Heart left ventricle (tissue), 16 donors: ENCODE results near the gene GDF10. TPM values are rescaled to one million over a fixed set of nuclear protein-coding genes. Genes with fewer than 3 reads are reported as not detected.

ENCODE experiments used
- ATAC-seq, 4 donors: fragments of 200-7000 bp; cut with Tn5 transposase; one replicate each; pipeline ENCODE4 v1.9.1; 2020 to 2022; ENCODE audit warnings: moderate library complexity in 4 of 4, mild to moderate bottlenecking in 3 of 4, moderate number of reproducible peaks in 1 of 4
- DNase-seq, 5 donors: peaks; one replicate each; pipeline ENCODE4 v3.0.0-alpha.2; 2020
- H3K27ac ChIP-seq, 12 donors: fragments of 200-600 bp; sonication (generic) in 4 of 12; one replicate each; pipeline versions ENCODE4 v1.5.0 to v1.8.0; 2016 to 2022; ENCODE audit warnings: mild to moderate bottlenecking in 2 of 12
- H3K27me3 ChIP-seq, 9 donors: fragments of 200-600 bp; sonication (generic) in 2 of 9; one replicate each; pipeline versions ENCODE4 v1.5.1 to v1.8.0; 2016 to 2022; ENCODE audit warnings: mild to moderate bottlenecking in 3 of 9
- H3K36me3 ChIP-seq, 9 donors: fragments of 200-600 bp; sonication (generic) in 2 of 9; one replicate each; pipeline versions ENCODE4 v1.5.0 to v1.8.0; 2018 to 2022; ENCODE audit warnings: mild to moderate bottlenecking in 2 of 9
- H3K4me1 ChIP-seq, 12 donors: fragments of 200-600 bp; sonication (generic) in 4 of 12; one replicate each; pipeline versions ENCODE4 v1.5.0 to v1.8.0; 2016 to 2022; ENCODE audit warnings: mild to moderate bottlenecking in 3 of 12
- H3K4me3 ChIP-seq, 12 donors: fragments of 200-600 bp; sonication (generic) in 4 of 12; one replicate each; pipeline versions ENCODE4 v1.5.0 to v1.8.0; 2017 to 2022; ENCODE audit warnings: mild to moderate bottlenecking in 9 of 12, moderate library complexity in 4 of 12
- H3K9me3 ChIP-seq, 12 donors: fragments of 200-600 bp; sonication (generic) in 4 of 12; one replicate each; pipeline versions ENCODE4 v1.5.0 to v1.8.0; 2016 to 2022; ENCODE audit warnings: mild to moderate bottlenecking in 1 of 12
- CTCF ChIP-seq, 12 donors: fragments of 200-600 bp; sonication (generic) in 4 of 12; IDR thresholded peaks; one replicate each; pipeline versions ENCODE4 v1.5.0 to v1.8.0; 2018 to 2022; ENCODE audit warnings: antibody characterized with exemption in 12 of 12, mild to moderate bottlenecking in 5 of 12
- POLR2A ChIP-seq, 2 donors: fragments of 450-650 bp; IDR thresholded peaks; one replicate each; pipeline ENCODE4 v1.6.1; 2017; ENCODE audit warnings: antibody characterized with exemption in 2 of 2, mild to moderate bottlenecking in 2 of 2, moderate library complexity in 2 of 2
- WGBS, 4 donors: extraction: QIAGEN DNeasy Blood & Tissue Kit in 2 of 4; methylation state at CpG; one replicate each; pipeline versions ENCODE4 v1.1.5 to v1.1.7; 2013 to 2018; 5-methylcytosine and 5-hydroxymethylcytosine counted together
- intact Hi-C, 10 donors: fragments of 100-400 bp; cut with DNase I; formaldehyde crosslinking; loops; one replicate each; pipeline versions ENCODE4 v1.11.1 to v1.14.2; 2022
- polyA plus RNA-seq, 2 donors: library from polyadenylated mRNA; stranded (reverse); fragments of 200-250 nt; gene quantifications; one replicate each; pipeline ENCODE4 v1.2.3, GENCODE V29; 2013
- total RNA-seq, 9 donors: library from RNA; depleted of rRNA in 2 of 9; stranded (reverse); fragments of >200 nt in 2 of 9; fragmentation: NEBNext Ultra II Directional in 3 of 9; extraction: Animal tissue kit (Norgen Biotek cat#: 25700) in 3 of 9; gene quantifications; one replicate each; pipeline versions ENCODE4 v1.1.0 to v1.2.4, GENCODE V29; 2016 to 2023
- donor health status: ischemic (EF 13 %, LVEDD 7.1; RV severe dilation, severe dysfunction).
- donor health status: healthy with polysubstance abuse.
- donor health status: DM: no; HTN: yes; CAD: no.
- donor health status: DM: no; HTN: no; CAD: no.
- donor health status: ischemic (EF 25% LVEDD 6.9; RV normal size, moderate dysfunction).
- donor health status: ischemic (EF 25% LVEDD 5.7; RV mildly dilated, moderate dysfunction).
- donor health status: healthy.
- donor health status: DM: yes; HTN: yes; CAD: no.
- donor health status: ischemic (EF 35%, LVEDD 5.7; RV mildly dilated, moderate dysfunction).
- donor health status: nonischemic (EF 11% LVEDD 7.7; RV severe dilation, severe dysfunction).
- donor health status: DM: yes; HTN: yes; CAD: no.
- donor health status: PGD.
- donor health status: ischemic (EF 29% LVEDD 5.4; RV normal size, mild dysfunction).
- donor health status: nonischemic (EF 23%, LVEDD 6.1; RV moderate dilation, normal function).

The GDF10 gene
- total and polyA plus RNA-seq, 11 donors = 0.19 to 1.6 (median 0.30) TPM; not detected in 3

GRCh38 chr10:47325303-47326291 lies 25.6 kb downstream of the GDF10 start:
- peaks cover 0 to 16% (median 0%) of the 10 kb centered on the region in 9 donors for H3K27me3 ChIP-seq
- TF ChIP-seq CTCF (IDR thresholded peaks at IDR 0.05) = no peak
- no peak for TF ChIP-seq POLR2A (IDR thresholded peaks at IDR 0.05)
- H3K4me1 ChIP-seq = peaks cover 0 to 13% (median 0%) of the 10 kb centered on the region in 12 donors
- 89 to 95% (median 89%) methylated on average over 27 to 30 of the region's 30 CpGs for WGBS, 4 donors
- intact Hi-C loops = no loop called here
- no peak overlapping the region for H3K4me3 ChIP-seq
- no peak for DNase-seq
- no peak overlapping the region for H3K27ac ChIP-seq
- no peaks in the 10 kb centered on the region for H3K36me3 ChIP-seq
- no peak for ATAC-seq
- H3K9me3 ChIP-seq = no peaks in the 10 kb centered on the region

GRCh38 chr10:47326306-47326926 lies 26.4 kb downstream of the GDF10 start:
- Histone ChIP-seq H3K27me3 (peaks cover 0 to 13% (median 0%) of the 10 kb centered on the region in 9 donors), H3K9me3 (no peaks in the 10 kb centered on the region), H3K4me1 (peaks cover 0 to 13% (median 0%) of the 10 kb centered on the region in 12 donors), H3K27ac (peak overlapping the region in 3 of 12 donors; percentile 2 to 40 (median 37)), H3K36me3 (no peaks in the 10 kb centered on the region), H3K4me3 (no peak overlapping the region)
- TF ChIP-seq CTCF (IDR thresholded peaks at IDR 0.05) (no peak), POLR2A (IDR thresholded peaks at IDR 0.05) (no peak)
- intact Hi-C loops = no loop called here
- ATAC-seq = peak; percentile 69 to 80 (median 77)
- 31 to 42% (median 37%) methylated on average over 4 to 5 of the region's 5 CpGs for WGBS, 4 donors
- DNase-seq = no peak

GRCh38 chr10:47326927-47327330 lies 26.9 kb downstream of the GDF10 start:
- DNase-seq = peak in 2 of 5 donors; percentile 48 to 58
- 26 to 40% (median 28%) methylated on average over 11 of the region's 11 CpGs for WGBS, 4 donors
- H3K27ac ChIP-seq = peak overlapping the region in 3 of 12 donors; percentile 2 to 40 (median 37)

More at GRCh38 chr10:47326927-47327330, 26.9 kb downstream of the GDF10 start:
- peaks cover 0 to 13% (median 0%) of the 10 kb centered on the region in 12 donors for H3K4me1 ChIP-seq
- peaks cover 0 to 10% (median 0%) of the 10 kb centered on the region in 9 donors for H3K27me3 ChIP-seq
- TF ChIP-seq POLR2A (IDR thresholded peaks at IDR 0.05) = no peak
- TF ChIP-seq CTCF (IDR thresholded peaks at IDR 0.05) = no peak
- ATAC-seq = peak; percentile 69 to 88 (median 76)
- no peaks in the 10 kb centered on the region for H3K9me3 ChIP-seq
- no peaks in the 10 kb centered on the region for H3K36me3 ChIP-seq
- H3K4me3 ChIP-seq = no peak overlapping the region
- intact Hi-C loops = no loop called here
